HG03469 (cell line): Measurements from ENCODE around the gene ENTPD3.
"Not testable (repeated sequence)": the region's sequence is repeated elsewhere in the genome, so short reads cannot be mapped to it uniquely, and the experiment has no call there.

Experiments used
- ATAC-seq: cut with Tn5 transposase; IDR thresholded peaks from one replicate; pipeline ENCODE4 v1.9.1; 2021; ENCODE audit warnings: mild to moderate bottlenecking, moderate library complexity, moderate number of reproducible peaks; ENCODE audit not compliant: unreplicated experiment

ENTPD3 gene

GRCh38 chr3:40456940-40457823, 70.2 kb downstream of the ENTPD3 start, which contains the start of gene RPL14:
RPL14 (plus strand) TSS chr3:40457339; CDS start chr3:40457472, 133 bp downstream.
- peak; percentile 53 for ATAC-seq

GRCh38 chr3:40458473-40458872, 71.5 kb downstream of the ENTPD3 start:
- ATAC-seq = no peak

- ATAC-seq = not testable (repeated sequence)
Observed at GRCh38 chr3:40460481-40460880, 73.5 kb downstream of the ENTPD3 start.

- no peak for ATAC-seq
Observed at GRCh38 chr3:40461161-40461560, 74.2 kb downstream of the ENTPD3 start.

GRCh38 chr3:40462838-40463237, 75.9 kb downstream of the ENTPD3 start:
- ATAC-seq = not testable (repeated sequence)

- ATAC-seq = no peak
Observed at GRCh38 chr3:40463579-40463978, 76.6 kb downstream of the ENTPD3 start.

GRCh38 chr3:40464339-40465110, 77.5 kb downstream of the ENTPD3 start:
- ATAC-seq = no peak

GRCh38 chr3:40465111-40465407, 78.1 kb downstream of the ENTPD3 start:
- ATAC-seq = no peak

GRCh38 chr3:40465456-40465855, 78.5 kb downstream of the ENTPD3 start:
- ATAC-seq = no peak

- ATAC-seq = no peak
Observed at GRCh38 chr3:40468018-40468417, 81.0 kb downstream of the ENTPD3 start.

GRCh38 chr3:40470701-40471100, 83.7 kb downstream of the ENTPD3 start:
- ATAC-seq = no peak

- ATAC-seq = no peak
Observed at GRCh38 chr3:40476478-40477470, 89.8 kb downstream of the ENTPD3 start, which contains the start of gene ZNF619. ZNF619 (plus strand) TSS chr3:40477122; CDS start chr3:40477980, 858 bp downstream.

- no peak for ATAC-seq
Observed at GRCh38 chr3:40477666-40478065, 90.7 kb downstream of the ENTPD3 start.
